ENCODE results near the gene ITPR1. TPM values are rescaled to one million over a fixed set of nuclear protein-coding genes. Genes with fewer than 3 reads are reported as not detected.

ITPR1 gene
- total RNA-seq, 1 donor from 2014 or later: 11.2 TPM

DNA sequence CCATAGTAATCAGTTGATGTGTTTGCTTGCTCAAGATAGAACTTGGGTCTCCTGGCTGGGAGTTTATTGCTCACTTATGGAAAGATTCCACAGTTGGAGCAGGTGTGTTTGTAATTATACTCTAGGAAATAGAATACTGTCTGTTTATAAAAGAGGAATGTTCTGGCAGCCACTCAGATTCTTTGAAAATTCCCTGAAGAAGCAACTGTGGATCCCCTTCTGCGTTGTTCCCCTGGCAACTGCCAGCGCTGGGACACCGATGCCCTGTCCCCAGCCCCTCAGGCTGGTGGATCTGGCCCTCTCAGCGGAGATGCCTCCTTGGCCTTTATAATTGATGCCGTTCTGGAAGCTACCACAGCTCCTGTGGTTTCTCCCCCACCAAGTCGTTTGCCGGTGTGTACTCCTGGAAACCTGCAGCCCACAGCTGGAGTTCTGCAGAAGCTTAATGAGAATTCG, 225.9 kb downstream of the ITPR1 start:
- no peaks in the 10 kb centered on the region for H3K36me3 Mint-ChIP-seq (ENCODE audit: insufficient read depth)
- H3K27me3 Mint-ChIP-seq: peaks cover 30% of the 10 kb centered on the region
- H3K4me3 Mint-ChIP-seq (ENCODE audit: low read depth): no peak overlapping the region
- TF ChIP-seq, protein P1, sequence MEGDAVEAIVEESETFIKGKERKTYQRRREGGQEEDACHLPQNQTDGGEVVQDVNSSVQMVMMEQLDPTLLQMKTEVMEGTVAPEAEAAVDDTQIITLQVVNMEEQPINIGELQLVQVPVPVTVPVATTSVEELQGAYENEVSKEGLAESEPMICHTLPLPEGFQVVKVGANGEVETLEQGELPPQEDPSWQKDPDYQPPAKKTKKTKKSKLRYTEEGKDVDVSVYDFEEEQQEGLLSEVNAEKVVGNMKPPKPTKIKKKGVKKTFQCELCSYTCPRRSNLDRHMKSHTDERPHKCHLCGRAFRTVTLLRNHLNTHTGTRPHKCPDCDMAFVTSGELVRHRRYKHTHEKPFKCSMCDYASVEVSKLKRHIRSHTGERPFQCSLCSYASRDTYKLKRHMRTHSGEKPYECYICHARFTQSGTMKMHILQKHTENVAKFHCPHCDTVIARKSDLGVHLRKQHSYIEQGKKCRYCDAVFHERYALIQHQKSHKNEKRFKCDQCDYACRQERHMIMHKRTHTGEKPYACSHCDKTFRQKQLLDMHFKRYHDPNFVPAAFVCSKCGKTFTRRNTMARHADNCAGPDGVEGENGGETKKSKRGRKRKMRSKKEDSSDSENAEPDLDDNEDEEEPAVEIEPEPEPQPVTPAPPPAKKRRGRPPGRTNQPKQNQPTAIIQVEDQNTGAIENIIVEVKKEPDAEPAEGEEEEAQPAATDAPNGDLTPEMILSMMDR (IDR thresholded peaks at IDR 0.05; ENCODE audit: unreplicated experiment): no peak
- no peak overlapping the region for H3K27ac Mint-ChIP-seq
- no peak for DNase-seq (ENCODE audit: low spot score, unreplicated experiment)
- H3K4me1 Mint-ChIP-seq (ENCODE audit: low read depth): peaks cover 10% of the 10 kb centered on the region
- H3K9me3 Mint-ChIP-seq (ENCODE audit: low read depth): no peaks in the 10 kb centered on the region

DNA sequence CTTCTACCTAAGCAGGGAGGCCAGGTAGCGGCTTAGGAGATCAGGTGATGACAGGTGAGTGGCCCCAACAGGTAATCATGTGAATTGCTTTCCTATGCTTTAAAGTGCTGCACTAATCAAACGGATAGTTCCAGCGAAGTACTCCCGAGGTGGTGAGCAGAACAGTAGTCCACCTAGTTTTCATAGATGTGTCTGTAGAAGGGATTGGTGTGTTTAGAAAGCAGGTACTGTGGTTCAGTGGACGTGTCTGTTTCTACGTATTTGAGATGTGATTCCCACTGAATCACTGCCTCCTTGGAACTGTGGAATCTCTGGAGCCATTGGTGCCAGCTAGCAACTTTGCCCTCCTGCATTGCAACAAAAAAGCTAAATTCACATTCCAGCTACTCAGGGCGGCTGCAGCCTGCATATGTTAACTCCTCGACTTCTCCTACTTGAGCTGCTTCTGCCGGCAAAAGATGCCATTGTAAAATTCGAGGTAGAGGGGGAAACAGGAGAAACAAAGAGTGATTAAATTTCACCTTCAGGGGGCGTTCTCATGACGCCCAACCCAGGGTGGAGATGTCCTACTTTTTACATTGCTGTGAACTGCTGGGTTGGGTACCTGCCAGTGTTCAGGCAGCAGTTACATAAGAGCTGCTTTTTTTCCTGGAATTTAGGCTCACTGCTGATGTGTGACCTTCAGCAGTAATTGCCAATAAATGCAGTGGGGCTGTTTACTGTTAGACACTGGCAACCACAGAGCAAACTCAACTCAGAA, 227.3 kb downstream of the ITPR1 start:
- no peak overlapping the region for H3K4me3 Mint-ChIP-seq (ENCODE audit: low read depth)
- no peaks in the 10 kb centered on the region for H3K9me3 Mint-ChIP-seq (ENCODE audit: low read depth)
- TF ChIP-seq, protein P1 (IDR thresholded peaks at IDR 0.05; ENCODE audit: unreplicated experiment): no peak
- peaks cover 31% of the 10 kb centered on the region for H3K27me3 Mint-ChIP-seq
- H3K36me3 Mint-ChIP-seq (ENCODE audit: insufficient read depth): no peaks in the 10 kb centered on the region
- DNase-seq (ENCODE audit: low spot score, unreplicated experiment): no peak
- no peak overlapping the region for H3K27ac Mint-ChIP-seq
- peaks cover 10% of the 10 kb centered on the region for H3K4me1 Mint-ChIP-seq (ENCODE audit: low read depth)

DNA sequence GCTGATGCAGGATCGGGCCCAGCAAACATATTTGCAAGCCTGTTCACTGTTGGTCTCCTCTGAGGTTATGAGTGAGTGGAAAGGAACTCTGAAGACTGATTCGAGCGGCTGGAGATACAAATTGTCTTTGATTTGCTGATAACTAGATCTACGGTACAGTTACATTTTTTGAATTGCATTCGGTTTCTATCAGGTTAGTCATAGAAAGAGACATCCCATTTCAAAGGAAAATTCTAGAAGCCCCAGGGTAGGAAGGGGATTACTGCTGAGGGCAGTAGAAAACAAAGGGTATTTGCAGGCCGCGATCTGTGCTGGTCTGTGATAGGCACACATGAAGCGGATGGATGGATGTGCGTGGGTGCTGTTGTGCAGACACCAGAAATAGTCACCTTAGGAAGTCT, 228.4 kb downstream of the ITPR1 start:
- TF ChIP-seq, protein P1 (IDR thresholded peaks at IDR 0.05; ENCODE audit: unreplicated experiment): no peak
- H3K27me3 Mint-ChIP-seq: peaks cover 32% of the 10 kb centered on the region
- no peaks in the 10 kb centered on the region for H3K9me3 Mint-ChIP-seq (ENCODE audit: low read depth)
- H3K4me1 Mint-ChIP-seq (ENCODE audit: low read depth): peaks cover 10% of the 10 kb centered on the region
- no peak overlapping the region for H3K27ac Mint-ChIP-seq
- H3K36me3 Mint-ChIP-seq (ENCODE audit: insufficient read depth): no peaks in the 10 kb centered on the region
- H3K4me3 Mint-ChIP-seq (ENCODE audit: low read depth): no peak overlapping the region
- no peak for DNase-seq (ENCODE audit: low spot score, unreplicated experiment)

DNA sequence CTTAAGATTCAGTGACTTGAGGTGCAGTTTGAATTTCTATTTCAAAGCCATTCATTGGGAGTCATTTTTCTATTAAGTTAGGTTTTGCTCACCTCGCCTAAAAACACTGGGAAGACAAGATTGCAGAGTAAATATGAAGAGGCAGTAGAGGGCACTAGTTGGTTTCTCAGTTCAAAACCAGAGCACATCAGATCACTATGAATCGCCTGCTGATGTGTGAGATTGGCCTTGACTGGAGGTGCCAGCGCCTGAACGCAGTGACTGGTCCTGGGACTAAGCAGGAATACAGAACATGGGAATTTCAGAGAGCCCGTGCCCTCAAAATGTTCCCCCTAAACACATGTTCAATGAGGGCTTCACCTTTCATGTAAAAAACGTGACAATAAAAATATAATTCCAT, 229.0 kb downstream of the ITPR1 start:
- H3K27me3 Mint-ChIP-seq: peaks cover 26% of the 10 kb centered on the region
- no peak overlapping the region for H3K4me3 Mint-ChIP-seq (ENCODE audit: low read depth)
- TF ChIP-seq, protein P1 (IDR thresholded peaks at IDR 0.05; ENCODE audit: unreplicated experiment): no peak
- no peak for DNase-seq (ENCODE audit: low spot score, unreplicated experiment)
- H3K9me3 Mint-ChIP-seq (ENCODE audit: low read depth): no peaks in the 10 kb centered on the region
- peaks cover 10% of the 10 kb centered on the region for H3K4me1 Mint-ChIP-seq (ENCODE audit: low read depth)
- H3K27ac Mint-ChIP-seq: no peak overlapping the region
- H3K36me3 Mint-ChIP-seq (ENCODE audit: insufficient read depth): no peaks in the 10 kb centered on the region

DNA sequence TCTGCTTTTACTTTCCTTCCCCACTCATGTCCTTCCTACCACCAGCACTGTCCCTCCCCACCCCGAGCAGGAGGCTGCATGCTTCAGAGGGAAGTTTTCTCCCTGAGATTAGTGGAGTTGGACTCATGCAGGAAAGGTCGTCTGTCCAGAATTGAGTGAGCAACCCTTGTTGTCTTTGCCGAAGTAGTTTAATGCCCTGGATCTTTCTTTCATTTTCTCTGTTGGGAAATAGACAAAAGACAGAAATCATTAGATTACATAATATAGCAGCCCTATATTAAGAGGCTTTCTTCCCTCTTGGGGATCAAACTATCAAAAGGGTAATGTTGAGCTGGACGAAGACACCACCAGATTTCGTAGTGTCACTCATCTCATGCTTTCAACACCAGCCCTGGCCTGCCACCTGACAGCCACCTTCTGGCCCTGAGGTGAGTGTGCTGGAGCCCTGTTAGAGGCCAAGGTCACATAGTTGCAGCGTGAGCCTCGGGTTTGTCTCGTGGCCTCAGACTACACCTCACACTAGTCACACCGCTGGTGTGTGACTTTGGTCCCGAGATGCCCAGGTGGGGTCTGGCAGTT, 231.0 kb downstream of the ITPR1 start:
- Mint-ChIP-seq H3K9me3 (ENCODE audit: low read depth) (no peaks in the 10 kb centered on the region), H3K27ac (no peak overlapping the region), H3K4me3 (ENCODE audit: low read depth) (no peak overlapping the region), H3K36me3 (ENCODE audit: insufficient read depth) (no peaks in the 10 kb centered on the region), H3K27me3 (peaks cover 20% of the 10 kb centered on the region), H3K4me1 (ENCODE audit: low read depth) (peaks cover 6% of the 10 kb centered on the region)
- TF ChIP-seq, protein P1 (IDR thresholded peaks at IDR 0.05; ENCODE audit: unreplicated experiment): no peak
- DNase-seq (ENCODE audit: low spot score, unreplicated experiment): no peak
